MM.1S (cell line): ENCODE data around the gene RALGDS.

Experiments used
- DNase-seq: peaks from one replicate; pipeline ENCODE4 v3.0.0-alpha.2; 2015
- H2AFZ ChIP-seq: fragments of 300-600 bp; sonication (generic); 2 replicates; pipeline ENCODE4 v1.6.0; 2016; ENCODE audit warnings: antibody characterized with exemption, low read length
- H3F3A ChIP-seq: fragments of 300-600 bp; sonication (generic); 2 replicates; pipeline ENCODE4 v1.6.1; 2016; ENCODE audit warnings: mild to moderate bottlenecking, antibody characterized with exemption, low read length, moderate library complexity, mixed read lengths; ENCODE audit not compliant: insufficient read depth
- H3K27ac ChIP-seq: fragments of 300-600 bp; sonication (generic); 2 replicates; pipeline ENCODE4 v1.5.1; 2016; ENCODE audit warnings: mild to moderate bottlenecking, low read length
- H3K27me3 ChIP-seq: fragments of 300-600 bp; sonication (generic); replicated peaks from 2 replicates; pipeline ENCODE4 v1.6.0; 2016; ENCODE audit warnings: low read length; ENCODE audit not compliant: insufficient read depth
- H3K36me3 ChIP-seq: fragments of 300-600 bp; sonication (generic); replicated peaks from 2 replicates; pipeline ENCODE4 v1.6.1; 2016; ENCODE audit warnings: mild to moderate bottlenecking, low read length, mixed read lengths; ENCODE audit not compliant: insufficient read depth
- H3K4me1 ChIP-seq: fragments of 300-600 bp; sonication (generic); 2 replicates; pipeline ENCODE4 v1.6.1; 2016; ENCODE audit warnings: low read length, mixed read lengths
- H3K4me2 ChIP-seq: fragments of 300-600 bp; sonication (generic); 2 replicates; pipeline ENCODE4 v1.6.0; 2016; ENCODE audit warnings: low read depth, low read length
- H3K4me3 ChIP-seq: fragments of 300-600 bp; sonication (generic); 2 replicates; pipeline ENCODE4 v1.5.1; 2016; ENCODE audit warnings: low read length, mixed read lengths
- H3K79me2 ChIP-seq: fragments of 300-600 bp; sonication (generic); 2 replicates; pipeline ENCODE4 v1.6.1; 2016; ENCODE audit warnings: mixed run types, low read length, mixed read lengths
- H3K9ac ChIP-seq: fragments of 300-600 bp; sonication (generic); 2 replicates; pipeline ENCODE4 v1.6.1; 2016; ENCODE audit warnings: low read length, mixed read lengths
- H3K9me2 ChIP-seq: fragments of 300-600 bp; sonication (generic); replicated peaks from 2 replicates; pipeline ENCODE4 v1.6.1; 2016; ENCODE audit warnings: mild to moderate bottlenecking, low read length, mixed read lengths; ENCODE audit not compliant: insufficient read depth
- H3K9me3 ChIP-seq: fragments of 300-600 bp; sonication (generic); replicated peaks from 2 replicates; pipeline ENCODE4 v1.6.1; 2016; ENCODE audit warnings: mild to moderate bottlenecking, low read length, mixed read lengths; ENCODE audit not compliant: insufficient read depth
- H4K20me1 ChIP-seq: fragments of 300-600 bp; sonication (generic); 2 replicates; pipeline ENCODE4 v1.6.1; 2016; ENCODE audit warnings: mild to moderate bottlenecking, low read length, moderate library complexity, mixed read lengths; ENCODE audit not compliant: insufficient read depth
- CTCF ChIP-seq: fragments of 300-600 bp; sonication (generic); IDR thresholded peaks from 2 replicates; pipeline ENCODE4 v1.5.1; 2016; ENCODE audit warnings: antibody characterized with exemption, low read length, mixed read lengths
- EZH2 ChIP-seq: fragments of 300-600 bp; sonication (generic); optimal IDR thresholded peaks from 2 replicates; pipeline ENCODE3; 2017; ENCODE audit warnings: low read depth, mild to moderate bottlenecking, antibody characterized with exemption, low read length, mixed read lengths
- EZH2phosphoT487 ChIP-seq: fragments of 300-600 bp; sonication (generic); IDR thresholded peaks from 2 replicates; pipeline ENCODE4 v1.6.1; 2018; ENCODE audit warnings: antibody characterized with exemption, low read length

RALGDS gene

GRCh38 chr9:133089271-133089671 lies 31.8 kb downstream of the RALGDS start:
- H3K4me1 ChIP-seq, result no peaks in the 10 kb centered on the region
- H3K9me2 ChIP-seq, result no peaks in the 10 kb centered on the region
- no peak overlapping the region for H3K9ac ChIP-seq
- no peak overlapping the region for H2AFZ ChIP-seq
- TF ChIP-seq EZH2 (no peak), EZH2phosphoT487 (no peak), CTCF (no peak)
- peaks cover 9% of the 10 kb centered on the region; the same call in 1 of the 2 replicates for H3K27me3 ChIP-seq
- H3K9me3 ChIP-seq, result no peaks in the 10 kb centered on the region
- peak; percentile 32 for DNase-seq
- H3F3A ChIP-seq, result no peaks in the 10 kb centered on the region
- no peak overlapping the region for H3K27ac ChIP-seq
- no peaks in the 10 kb centered on the region for H3K79me2 ChIP-seq
- H4K20me1 ChIP-seq, result no peaks in the 10 kb centered on the region
- no peaks in the 10 kb centered on the region for H3K36me3 ChIP-seq
- no peak overlapping the region for H3K4me2 ChIP-seq
- H3K4me3 ChIP-seq, result no peak overlapping the region

- DNase-seq, result no peak
- no peak for TF ChIP-seq CTCF
- no peak for TF ChIP-seq EZH2
- no peak for TF ChIP-seq EZH2phosphoT487
- Histone ChIP-seq H4K20me1 (no peaks in the 10 kb centered on the region), H3K27ac (no peak overlapping the region), H3K4me1 (no peaks in the 10 kb centered on the region), H3F3A (no peaks in the 10 kb centered on the region), H3K4me3 (no peak overlapping the region), H2AFZ (no peak overlapping the region), H3K9me2 (no peaks in the 10 kb centered on the region), H3K9me3 (no peaks in the 10 kb centered on the region), H3K79me2 (no peaks in the 10 kb centered on the region), H3K36me3 (no peaks in the 10 kb centered on the region), H3K4me2 (no peak overlapping the region), H3K9ac (no peak overlapping the region), H3K27me3 (peaks cover 9% of the 10 kb centered on the region; the same call in 1 of the 2 replicates)
These were observed 32.3 kb downstream of the RALGDS start for GRCh38 chr9:133088756-133089155.

- Histone ChIP-seq H3K79me2 (no peaks in the 10 kb centered on the region), H3K27ac (no peak overlapping the region), H3K9me3 (no peaks in the 10 kb centered on the region), H4K20me1 (no peaks in the 10 kb centered on the region), H2AFZ (no peak overlapping the region), H3K27me3 (peaks cover 9% of the 10 kb centered on the region; the same call in 1 of the 2 replicates), H3K4me3 (no peak overlapping the region), H3K4me2 (no peak overlapping the region), H3K9ac (no peak overlapping the region), H3K4me1 (no peaks in the 10 kb centered on the region), H3K9me2 (no peaks in the 10 kb centered on the region), H3K36me3 (no peaks in the 10 kb centered on the region), H3F3A (no peaks in the 10 kb centered on the region)
- TF ChIP-seq CTCF (no peak), EZH2phosphoT487 (no peak), EZH2 (no peak)
- no peak for DNase-seq
These were observed 32.8 kb downstream of the RALGDS start for GRCh38 chr9:133088146-133088750.
